Tibial nerve (tissue), 4 donors: ENCODE results near the gene NFIB. TPM values are rescaled to one million over a fixed set of nuclear protein-coding genes. Genes with fewer than 3 reads are reported as not detected.

Experiments
- DNase-seq, 2 donors: peaks; one replicate each; pipeline ENCODE4 v3.0.0-alpha.2; 2019; ENCODE audit warnings: low spot score in 2 of 2
- H3K27ac ChIP-seq, 4 donors: fragments of 200-600 bp; sonication (generic) in 3 of 4; one replicate each; pipeline ENCODE4 v1.5.1; 2017 to 2019; ENCODE audit warnings: mild to moderate bottlenecking in 1 of 4
- H3K27me3 ChIP-seq, 2 donors: fragments of 200-600 bp; sonication (generic) in 1 of 2; one replicate each; pipeline versions ENCODE4 v1.5.1 to v1.6.0; 2017 to 2019
- H3K36me3 ChIP-seq, 3 donors: fragments of 200-600 bp; sonication (generic); one replicate each; pipeline ENCODE4 v1.5.1; 2018 to 2019
- H3K4me1 ChIP-seq, 4 donors: fragments of 200-600 bp; sonication (generic) in 3 of 4; one replicate each; pipeline ENCODE4 v1.5.1; 2017 to 2019
- H3K4me3 ChIP-seq, 4 donors: fragments of 200-600 bp; sonication (generic) in 3 of 4; one replicate each; pipeline ENCODE4 v1.5.1; 2017 to 2019; ENCODE audit warnings: mild to moderate bottlenecking in 1 of 4, moderate library complexity in 1 of 4
- H3K9me3 ChIP-seq, 4 donors: fragments of 200-600 bp; sonication (generic) in 3 of 4; one replicate each; pipeline ENCODE4 v1.5.1; 2017 to 2019
- EP300 ChIP-seq, 2 donors: sonication (generic); formaldehyde crosslinking; IDR thresholded peaks; one replicate each; pipeline ENCODE4 v1.6.1; 2017; ENCODE audit warnings: antibody characterized with exemption in 2 of 2, mild to moderate bottlenecking in 1 of 2
- POLR2A ChIP-seq, 2 donors: fragments of 450-650 bp; IDR thresholded peaks; one replicate each; pipeline ENCODE4 v1.6.1; 2017; ENCODE audit warnings: antibody characterized with exemption in 2 of 2, mild to moderate bottlenecking in 2 of 2, moderate library complexity in 2 of 2
- whole genome bisulfite sequencing, 2 donors: methylation state at CpG; one replicate each; pipeline ENCODE4 v1.1.5; 2018; 5-methylcytosine and 5-hydroxymethylcytosine counted together
- total RNA-seq, 4 donors: library from RNA; depleted of rRNA; stranded (reverse); fragments of >200 nt; gene quantifications; one replicate each; pipeline ENCODE4 v1.1.0, GENCODE V29; 2016
- TF ChIP-seq, protein P1 (sequence below), 5 experiments: fragments of 200-600 bp in 3 of 5; fragments of 450-650 bp in 2 of 5; sonication (generic) in 3 of 5; IDR thresholded peaks; one replicate each; pipeline ENCODE4 v1.5.1; 2016 to 2019; ENCODE audit warnings: antibody characterized with exemption in 5 of 5, mild to moderate bottlenecking in 3 of 5, moderate library complexity in 2 of 5

NFIB gene
- total RNA-seq, 4 donors from 2014 or later, result 52.1 to 125 (median 78.1) TPM

DNA sequence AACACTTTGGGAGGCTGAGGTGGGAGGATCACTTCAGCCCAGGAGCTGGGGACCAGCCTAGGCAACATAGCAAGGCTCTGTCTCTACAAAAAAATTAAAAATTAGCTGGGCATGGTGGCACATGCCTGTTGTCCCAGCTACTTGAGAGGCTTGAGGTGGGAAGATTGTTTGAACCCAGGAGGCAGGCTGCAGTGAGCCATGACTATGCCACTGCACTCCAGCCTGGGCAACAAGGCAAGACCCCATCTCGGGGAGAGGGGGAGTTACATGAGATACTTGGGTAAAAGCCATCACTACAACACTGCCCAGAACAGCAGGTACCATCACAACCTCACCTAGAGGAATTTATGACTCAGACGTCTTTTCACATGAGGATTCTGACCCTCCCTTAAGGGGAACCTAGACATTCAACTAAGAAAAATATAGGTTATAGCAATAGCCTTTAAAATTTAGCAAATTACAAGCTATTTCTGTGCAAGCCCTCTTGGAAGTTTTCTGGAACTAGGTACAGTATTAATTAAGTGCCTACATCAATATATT lies 143.5 kb downstream of the NFIB start:
- Histone ChIP-seq H3K27ac (no peak overlapping the region), H3K27me3 (no peaks in the 10 kb centered on the region), H3K4me1 (peaks cover 0 to 9% (median 0%) of the 10 kb centered on the region in 4 donors), H3K4me3 (no peak overlapping the region), H3K9me3 (no peaks in the 10 kb centered on the region), H3K36me3 (peaks cover 0 to 3% (median 0%) of the 10 kb centered on the region in 3 donors)
- TF ChIP-seq POLR2A (IDR thresholded peaks at IDR 0.05) (no peak), EP300 (IDR thresholded peaks at IDR 0.05) (no peak)
- TF ChIP-seq, protein P1, sequence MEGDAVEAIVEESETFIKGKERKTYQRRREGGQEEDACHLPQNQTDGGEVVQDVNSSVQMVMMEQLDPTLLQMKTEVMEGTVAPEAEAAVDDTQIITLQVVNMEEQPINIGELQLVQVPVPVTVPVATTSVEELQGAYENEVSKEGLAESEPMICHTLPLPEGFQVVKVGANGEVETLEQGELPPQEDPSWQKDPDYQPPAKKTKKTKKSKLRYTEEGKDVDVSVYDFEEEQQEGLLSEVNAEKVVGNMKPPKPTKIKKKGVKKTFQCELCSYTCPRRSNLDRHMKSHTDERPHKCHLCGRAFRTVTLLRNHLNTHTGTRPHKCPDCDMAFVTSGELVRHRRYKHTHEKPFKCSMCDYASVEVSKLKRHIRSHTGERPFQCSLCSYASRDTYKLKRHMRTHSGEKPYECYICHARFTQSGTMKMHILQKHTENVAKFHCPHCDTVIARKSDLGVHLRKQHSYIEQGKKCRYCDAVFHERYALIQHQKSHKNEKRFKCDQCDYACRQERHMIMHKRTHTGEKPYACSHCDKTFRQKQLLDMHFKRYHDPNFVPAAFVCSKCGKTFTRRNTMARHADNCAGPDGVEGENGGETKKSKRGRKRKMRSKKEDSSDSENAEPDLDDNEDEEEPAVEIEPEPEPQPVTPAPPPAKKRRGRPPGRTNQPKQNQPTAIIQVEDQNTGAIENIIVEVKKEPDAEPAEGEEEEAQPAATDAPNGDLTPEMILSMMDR (IDR thresholded peaks at IDR 0.05), result no peak
- DNase-seq, result no peak
- 85 to 88% methylated on average over 2 of the region's 2 CpGs for WGBS, 2 donors

GRCh38 chr9:14168381-14168780 lies 145.6 kb downstream of the NFIB start:
- Histone ChIP-seq H3K36me3 (peaks cover 0 to 3% (median 0%) of the 10 kb centered on the region in 3 donors), H3K27me3 (no peaks in the 10 kb centered on the region), H3K27ac (no peak overlapping the region), H3K4me3 (no peak overlapping the region), H3K4me1 (peaks cover 0 to 18% (median 4%) of the 10 kb centered on the region in 4 donors), H3K9me3 (no peaks in the 10 kb centered on the region)
- no peak for DNase-seq
- TF ChIP-seq, protein P1 (IDR thresholded peaks at IDR 0.05), result no peak
- 82 to 85% methylated on average over 5 of the region's 5 CpGs for WGBS, 2 donors

DNA sequence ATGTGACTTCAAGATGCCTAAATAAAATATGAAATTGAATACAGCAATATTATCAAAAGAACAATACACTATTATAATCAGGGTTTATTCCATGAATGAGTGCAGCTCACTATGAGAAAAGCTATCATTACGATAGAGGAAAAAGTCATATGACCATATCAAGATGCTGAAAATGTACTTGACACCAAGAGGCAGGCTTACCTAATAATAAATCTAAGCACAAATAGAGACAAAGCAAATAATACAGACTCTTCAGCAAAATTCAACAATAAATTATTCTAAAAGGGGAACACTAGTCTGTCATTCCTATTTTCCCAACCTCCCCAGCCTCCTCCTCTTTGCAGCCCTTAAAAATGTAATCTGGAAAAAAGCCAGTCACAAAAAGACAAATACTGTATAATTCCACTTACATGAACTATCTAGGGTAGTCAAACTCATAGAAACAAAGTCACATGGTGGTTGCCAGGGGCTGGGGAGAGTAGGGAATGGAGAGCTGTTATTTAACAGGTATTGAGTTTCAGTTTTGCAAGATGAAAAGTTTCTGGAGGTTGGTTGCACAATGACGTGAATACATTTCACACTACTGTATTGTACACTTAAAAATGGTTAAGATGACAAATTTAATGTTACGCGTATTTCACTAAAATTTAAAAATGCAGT lies 148.4 kb downstream of the NFIB start:
- TF ChIP-seq POLR2A (IDR thresholded peaks at IDR 0.05) (no peak), EP300 (IDR thresholded peaks at IDR 0.05) (no peak)
- TF ChIP-seq, protein P1 (IDR thresholded peaks at IDR 0.05), result no peak
- Histone ChIP-seq H3K36me3 (peaks cover 0 to 3% (median 0%) of the 10 kb centered on the region in 3 donors), H3K27me3 (no peaks in the 10 kb centered on the region), H3K4me3 (no peak overlapping the region), H3K27ac (no peak overlapping the region), H3K4me1 (peaks cover 0 to 26% (median 4%) of the 10 kb centered on the region in 4 donors), H3K9me3 (no peaks in the 10 kb centered on the region)
- WGBS, 2 donors, result 72 to 74% methylated on average over 4 of the region's 4 CpGs
- no peak for DNase-seq

- Histone ChIP-seq H3K27ac (no peak overlapping the region), H3K4me3 (no peak overlapping the region), H3K4me1 (peaks cover 0 to 32% (median 4%) of the 10 kb centered on the region in 4 donors), H3K9me3 (no peaks in the 10 kb centered on the region), H3K36me3 (peaks cover 0 to 3% (median 0%) of the 10 kb centered on the region in 3 donors), H3K27me3 (no peaks in the 10 kb centered on the region)
- TF ChIP-seq EP300 (IDR thresholded peaks at IDR 0.05), result no peak
- TF ChIP-seq, protein P1 (IDR thresholded peaks at IDR 0.05), result no peak
- TF ChIP-seq POLR2A (IDR thresholded peaks at IDR 0.05), result no peak
- DNase-seq, result no peak
- 83 to 100% methylated on average over 1 of the region's 1 CpG for WGBS, 2 donors
Measured at GRCh38 chr9:14164908-14165307, 149.0 kb downstream of the NFIB start.

DNA sequence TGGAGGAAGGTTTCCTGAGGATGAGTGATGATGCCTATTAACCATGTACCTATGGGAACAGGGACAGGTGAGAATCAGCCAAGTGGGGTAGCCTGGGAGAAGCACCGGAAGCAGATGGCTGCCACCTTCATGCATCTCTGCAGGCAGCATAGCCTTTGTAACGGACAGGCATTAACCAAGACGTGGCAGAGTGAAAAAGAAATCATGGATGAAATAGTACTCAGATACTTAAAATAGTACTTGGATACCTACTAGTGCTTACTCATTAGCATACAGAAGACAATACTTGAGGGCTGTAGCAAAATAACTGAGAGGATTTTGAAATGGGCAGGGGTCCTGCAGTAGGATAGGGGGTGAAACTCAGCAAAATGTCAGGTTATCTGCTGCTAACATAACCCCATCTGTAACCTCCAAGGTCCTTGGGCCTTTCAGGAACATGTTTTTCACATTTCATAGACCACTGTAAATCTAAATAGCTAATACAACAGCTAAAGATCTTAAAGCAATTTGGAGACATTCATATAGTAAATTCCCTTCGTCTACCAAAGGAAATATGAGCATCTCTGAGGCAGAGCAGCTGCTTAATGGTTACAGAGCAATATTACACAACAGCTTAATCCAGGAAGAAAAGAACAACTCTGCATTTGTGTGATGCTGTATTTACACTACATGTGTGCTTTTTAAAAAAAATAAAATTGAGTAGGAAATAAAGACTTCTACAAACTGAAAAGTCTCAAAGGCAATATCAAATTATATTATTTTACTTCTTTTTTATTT lies 154.3 kb downstream of the NFIB start:
- no peaks in the 10 kb centered on the region for H3K9me3 ChIP-seq
- no peak for DNase-seq
- TF ChIP-seq POLR2A (IDR thresholded peaks at IDR 0.05), result no peak
- TF ChIP-seq, protein P1 (IDR thresholded peaks at IDR 0.05), result no peak
- TF ChIP-seq EP300 (IDR thresholded peaks at IDR 0.05), result no peak
- H3K27ac ChIP-seq, result no peak overlapping the region
- WGBS, 2 donors, result 79% methylated on average over 4 of the region's 4 CpGs
- H3K4me3 ChIP-seq, result no peak overlapping the region
- H3K36me3 ChIP-seq, result no peaks in the 10 kb centered on the region
- H3K27me3 ChIP-seq, result no peaks in the 10 kb centered on the region
- H3K4me1 ChIP-seq, result peaks cover 0 to 37% (median 3%) of the 10 kb centered on the region in 4 donors
